ENCODE measurements around the gene KIAA1958.

Gene KIAA1958

DNA sequence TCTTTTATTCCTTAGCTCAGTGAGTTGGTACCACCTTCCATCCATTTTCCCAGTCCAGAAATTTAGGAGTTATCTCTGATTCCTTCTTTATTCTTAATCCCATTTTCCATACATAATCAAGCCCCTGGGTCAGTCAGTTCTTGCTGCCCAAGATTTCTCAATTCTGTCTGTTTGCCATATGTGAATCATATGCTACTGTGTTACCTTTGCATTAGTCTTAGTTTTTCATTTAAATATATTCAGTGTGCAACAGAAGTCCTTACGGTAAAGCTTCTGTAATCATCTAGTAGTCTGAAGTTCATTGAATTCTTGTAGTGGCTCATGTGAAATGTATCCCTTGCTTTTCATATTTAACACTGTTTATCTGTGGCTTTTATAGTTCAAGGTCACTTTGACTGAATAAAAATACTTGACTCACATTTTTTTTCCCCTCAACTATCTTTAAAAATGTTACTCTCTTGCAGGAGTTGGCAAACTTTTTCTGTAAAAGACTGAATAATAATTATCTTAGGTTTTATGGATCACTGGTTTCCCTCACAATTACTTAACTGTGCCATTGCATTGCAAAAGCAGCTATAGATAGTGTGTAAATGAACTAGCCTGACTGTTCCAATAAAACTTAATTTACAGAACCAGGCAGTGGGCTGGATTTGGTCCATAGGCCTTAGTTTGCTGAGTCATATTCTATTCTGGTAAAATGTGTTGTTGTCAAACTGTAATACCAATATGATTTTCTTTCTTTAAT lies 6.9 kb downstream of the KIAA1958 start:
- Histone ChIP-seq H3K27ac (ENCODE audit: low read depth, low read length) (no peak overlapping the region), H3K9ac (ENCODE audit: low read length) (no peak overlapping the region), H3K9me3 (ENCODE audit: low read length) (peaks cover 9% of the 10 kb centered on the region), H3K4me1 (ENCODE audit: insufficient read depth, low read length) (no peaks in the 10 kb centered on the region), H3K36me3 (ENCODE audit: insufficient read depth, low read length) (no peaks in the 10 kb centered on the region), H3K27me3 (ENCODE audit: control insufficient read depth in 1 of 2, insufficient read depth in 2 of 2, low read length in 2 of 2) (no peaks in the 10 kb centered on the region), H3K4me3 (ENCODE audit: low read depth in 1 of 2, low read length in 2 of 2) (no peak overlapping the region)

GRCh38 chr9:112494153-112494552 lies 7.5 kb downstream of the KIAA1958 start:
- Histone ChIP-seq H3K9me3 (ENCODE audit: low read length) (peaks cover 9% of the 10 kb centered on the region), H3K27ac (ENCODE audit: low read depth, low read length) (no peak overlapping the region), H3K9ac (ENCODE audit: low read length) (no peak overlapping the region), H3K36me3 (ENCODE audit: insufficient read depth, low read length) (no peaks in the 10 kb centered on the region), H3K4me1 (ENCODE audit: insufficient read depth, low read length) (no peaks in the 10 kb centered on the region), H3K27me3 (ENCODE audit: control insufficient read depth in 1 of 2, insufficient read depth in 2 of 2, low read length in 2 of 2) (no peaks in the 10 kb centered on the region), H3K4me3 (ENCODE audit: low read depth in 1 of 2, low read length in 2 of 2) (no peak overlapping the region)

- H3K36me3 ChIP-seq (ENCODE audit: insufficient read depth, low read length) = no peaks in the 10 kb centered on the region
- peaks cover 9% of the 10 kb centered on the region for H3K9me3 ChIP-seq (ENCODE audit: low read length)
- no peak overlapping the region for H3K9ac ChIP-seq (ENCODE audit: low read length)
- no peaks in the 10 kb centered on the region for H3K27me3 ChIP-seq (ENCODE audit: control insufficient read depth in 1 of 2, insufficient read depth in 2 of 2, low read length in 2 of 2)
- no peak overlapping the region for H3K4me3 ChIP-seq (ENCODE audit: low read depth in 1 of 2, low read length in 2 of 2)
- H3K4me1 ChIP-seq (ENCODE audit: insufficient read depth, low read length) = no peaks in the 10 kb centered on the region
- H3K27ac ChIP-seq (ENCODE audit: low read depth, low read length) = no peak overlapping the region
These were observed 9.0 kb downstream of the KIAA1958 start for GRCh38 chr9:112495614-112496013.

GRCh38 chr9:112496074-112496722 lies 9.6 kb downstream of the KIAA1958 start:
- Histone ChIP-seq H3K4me3 (ENCODE audit: low read depth in 1 of 2, low read length in 2 of 2) (no peak overlapping the region), H3K27ac (ENCODE audit: low read depth, low read length) (no peak overlapping the region)

DNA sequence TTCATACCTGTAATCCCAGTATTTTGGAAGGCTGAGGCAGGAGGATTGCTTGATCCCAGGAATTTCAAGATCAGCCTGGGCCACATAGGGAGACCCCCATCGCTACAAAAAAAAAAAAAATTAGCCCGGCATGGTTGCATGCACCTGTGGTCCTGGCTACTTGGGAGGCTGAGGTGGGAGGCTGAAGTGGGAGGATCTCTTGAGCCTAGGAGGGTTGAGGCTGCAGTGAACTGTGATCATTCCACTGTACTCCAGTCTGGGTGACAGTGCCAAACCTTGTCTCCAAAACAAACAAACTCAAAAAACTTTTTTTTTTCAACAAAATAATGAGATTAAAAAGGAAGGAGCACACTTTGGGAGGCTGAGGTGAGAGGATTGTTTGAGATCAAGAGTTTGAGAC lies 14.2 kb downstream of the KIAA1958 start:
- Histone ChIP-seq H3K9ac (ENCODE audit: low read length) (no peak overlapping the region), H3K27ac (ENCODE audit: low read depth, low read length) (no peak overlapping the region), H3K4me3 (ENCODE audit: low read depth in 1 of 2, low read length in 2 of 2) (no peak overlapping the region), H3K27me3 (ENCODE audit: control insufficient read depth in 1 of 2, insufficient read depth in 2 of 2, low read length in 2 of 2) (no peaks in the 10 kb centered on the region), H3K9me3 (ENCODE audit: low read length) (no peaks in the 10 kb centered on the region), H3K4me1 (ENCODE audit: insufficient read depth, low read length) (no peaks in the 10 kb centered on the region), H3K36me3 (ENCODE audit: insufficient read depth, low read length) (no peaks in the 10 kb centered on the region)

More at GRCh38 chr9:112496074-112496722, 9.6 kb downstream of the KIAA1958 start:
- Histone ChIP-seq H3K9me3 (ENCODE audit: low read length) (peaks cover 9% of the 10 kb centered on the region), H3K36me3 (ENCODE audit: insufficient read depth, low read length) (no peaks in the 10 kb centered on the region), H3K9ac (ENCODE audit: low read length) (no peak overlapping the region), H3K27me3 (ENCODE audit: control insufficient read depth in 1 of 2, insufficient read depth in 2 of 2, low read length in 2 of 2) (no peaks in the 10 kb centered on the region), H3K4me1 (ENCODE audit: insufficient read depth, low read length) (no peaks in the 10 kb centered on the region)

DNA sequence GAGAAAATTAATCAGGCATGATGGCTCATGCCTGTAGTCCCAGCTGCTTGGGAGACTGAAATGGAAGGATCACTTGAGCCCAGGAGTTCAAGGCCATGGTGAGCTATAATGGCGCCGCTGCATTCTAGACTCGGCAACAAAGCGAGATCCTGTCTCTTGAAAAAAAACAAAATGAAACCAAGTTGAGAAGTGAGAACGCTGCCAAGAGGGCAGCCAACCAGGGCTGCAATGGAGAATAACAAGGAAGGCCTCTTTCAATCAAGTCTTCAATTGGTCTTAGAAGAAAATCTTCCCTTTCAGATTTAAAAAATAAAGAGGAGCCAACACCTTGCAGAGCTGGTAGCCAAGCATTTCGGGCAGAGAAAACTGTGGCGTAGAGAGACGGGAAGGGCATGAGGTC lies 14.7 kb downstream of the KIAA1958 start:
- H3K27me3 ChIP-seq (ENCODE audit: control insufficient read depth in 1 of 2, insufficient read depth in 2 of 2, low read length in 2 of 2) = no peaks in the 10 kb centered on the region

GRCh38 chr9:112502175-112502946 lies 15.7 kb downstream of the KIAA1958 start:
- Histone ChIP-seq H3K4me1 (ENCODE audit: insufficient read depth, low read length) (no peaks in the 10 kb centered on the region), H3K9ac (ENCODE audit: low read length) (no peak overlapping the region), H3K27ac (ENCODE audit: low read depth, low read length) (no peak overlapping the region), H3K27me3 (ENCODE audit: control insufficient read depth in 1 of 2, insufficient read depth in 2 of 2, low read length in 2 of 2) (no peaks in the 10 kb centered on the region), H3K4me3 (ENCODE audit: low read depth in 1 of 2, low read length in 2 of 2) (no peak overlapping the region), H3K36me3 (ENCODE audit: insufficient read depth, low read length) (no peaks in the 10 kb centered on the region), H3K9me3 (ENCODE audit: low read length) (no peaks in the 10 kb centered on the region)

More for the DNA sequence above, 14.7 kb downstream of the KIAA1958 start:
- Histone ChIP-seq H3K4me1 (ENCODE audit: insufficient read depth, low read length) (no peaks in the 10 kb centered on the region), H3K9ac (ENCODE audit: low read length) (no peak overlapping the region), H3K27ac (ENCODE audit: low read depth, low read length) (no peak overlapping the region), H3K4me3 (ENCODE audit: low read depth in 1 of 2, low read length in 2 of 2) (no peak overlapping the region), H3K36me3 (ENCODE audit: insufficient read depth, low read length) (no peaks in the 10 kb centered on the region), H3K9me3 (ENCODE audit: low read length) (no peaks in the 10 kb centered on the region)

- H3K27ac ChIP-seq (ENCODE audit: low read depth, low read length) = no peak overlapping the region
- no peaks in the 10 kb centered on the region for H3K9me3 ChIP-seq (ENCODE audit: low read length)
These were observed 16.5 kb downstream of the KIAA1958 start for GRCh38 chr9:112503170-112503569.

GRCh38 chr9:112505086-112505485 lies 18.5 kb downstream of the KIAA1958 start:
- Histone ChIP-seq H3K4me1 (ENCODE audit: insufficient read depth, low read length) (no peaks in the 10 kb centered on the region), H3K9ac (ENCODE audit: low read length) (no peak overlapping the region), H3K27me3 (ENCODE audit: control insufficient read depth in 1 of 2, insufficient read depth in 2 of 2, low read length in 2 of 2) (no peaks in the 10 kb centered on the region), H3K36me3 (ENCODE audit: insufficient read depth, low read length) (no peaks in the 10 kb centered on the region), H3K9me3 (ENCODE audit: low read length) (no peaks in the 10 kb centered on the region), H3K4me3 (ENCODE audit: low read depth in 1 of 2, low read length in 2 of 2) (no peak overlapping the region), H3K27ac (ENCODE audit: low read depth, low read length) (no peak overlapping the region)

More at GRCh38 chr9:112503170-112503569, 16.5 kb downstream of the KIAA1958 start:
- Histone ChIP-seq H3K4me3 (ENCODE audit: low read depth in 1 of 2, low read length in 2 of 2) (no peak overlapping the region), H3K27me3 (ENCODE audit: control insufficient read depth in 1 of 2, insufficient read depth in 2 of 2, low read length in 2 of 2) (no peaks in the 10 kb centered on the region), H3K4me1 (ENCODE audit: insufficient read depth, low read length) (no peaks in the 10 kb centered on the region), H3K9ac (ENCODE audit: low read length) (no peak overlapping the region), H3K36me3 (ENCODE audit: insufficient read depth, low read length) (no peaks in the 10 kb centered on the region)

- no peaks in the 10 kb centered on the region for H3K9me3 ChIP-seq (ENCODE audit: low read length)
- no peak overlapping the region for H3K4me3 ChIP-seq (ENCODE audit: low read depth in 1 of 2, low read length in 2 of 2)
- no peaks in the 10 kb centered on the region for H3K36me3 ChIP-seq (ENCODE audit: insufficient read depth, low read length)
- H3K27ac ChIP-seq (ENCODE audit: low read depth, low read length) = no peak overlapping the region
- no peaks in the 10 kb centered on the region for H3K27me3 ChIP-seq (ENCODE audit: control insufficient read depth in 1 of 2, insufficient read depth in 2 of 2, low read length in 2 of 2)
- H3K4me1 ChIP-seq (ENCODE audit: insufficient read depth, low read length) = no peaks in the 10 kb centered on the region
- H3K9ac ChIP-seq (ENCODE audit: low read length) = no peak overlapping the region
These were observed 19.0 kb downstream of the KIAA1958 start for GRCh38 chr9:112505607-112506006.

GRCh38 chr9:112506571-112506970 lies 19.9 kb downstream of the KIAA1958 start:
- H3K9me3 ChIP-seq (ENCODE audit: low read length) = no peaks in the 10 kb centered on the region
- no peaks in the 10 kb centered on the region for H3K4me1 ChIP-seq (ENCODE audit: insufficient read depth, low read length)
- H3K27ac ChIP-seq (ENCODE audit: low read depth, low read length) = no peak overlapping the region
- H3K4me3 ChIP-seq (ENCODE audit: low read depth in 1 of 2, low read length in 2 of 2) = no peak overlapping the region
- H3K27me3 ChIP-seq (ENCODE audit: control insufficient read depth in 1 of 2, insufficient read depth in 2 of 2, low read length in 2 of 2) = no peaks in the 10 kb centered on the region
- H3K36me3 ChIP-seq (ENCODE audit: insufficient read depth, low read length) = no peaks in the 10 kb centered on the region
- no peak overlapping the region for H3K9ac ChIP-seq (ENCODE audit: low read length)

Data from muscle layer of colon (tissue), 2 donors.